Activated CD8-positive, alpha-beta memory T cell treated with anti-CD3 and anti-CD28 coated beads, Interleukin-2, amount 50 U/mL, for 4 hours (primary cell): ENCODE data around the gene CPNE6.
A peak's percentile ranks its signal among the peaks of the same experiment; 100 is the strongest.

Experiments
- DNase-seq: peaks from one replicate; pipeline ENCODE4 v3.0.0-alpha.2; 2020

Gene CPNE6

DNA sequence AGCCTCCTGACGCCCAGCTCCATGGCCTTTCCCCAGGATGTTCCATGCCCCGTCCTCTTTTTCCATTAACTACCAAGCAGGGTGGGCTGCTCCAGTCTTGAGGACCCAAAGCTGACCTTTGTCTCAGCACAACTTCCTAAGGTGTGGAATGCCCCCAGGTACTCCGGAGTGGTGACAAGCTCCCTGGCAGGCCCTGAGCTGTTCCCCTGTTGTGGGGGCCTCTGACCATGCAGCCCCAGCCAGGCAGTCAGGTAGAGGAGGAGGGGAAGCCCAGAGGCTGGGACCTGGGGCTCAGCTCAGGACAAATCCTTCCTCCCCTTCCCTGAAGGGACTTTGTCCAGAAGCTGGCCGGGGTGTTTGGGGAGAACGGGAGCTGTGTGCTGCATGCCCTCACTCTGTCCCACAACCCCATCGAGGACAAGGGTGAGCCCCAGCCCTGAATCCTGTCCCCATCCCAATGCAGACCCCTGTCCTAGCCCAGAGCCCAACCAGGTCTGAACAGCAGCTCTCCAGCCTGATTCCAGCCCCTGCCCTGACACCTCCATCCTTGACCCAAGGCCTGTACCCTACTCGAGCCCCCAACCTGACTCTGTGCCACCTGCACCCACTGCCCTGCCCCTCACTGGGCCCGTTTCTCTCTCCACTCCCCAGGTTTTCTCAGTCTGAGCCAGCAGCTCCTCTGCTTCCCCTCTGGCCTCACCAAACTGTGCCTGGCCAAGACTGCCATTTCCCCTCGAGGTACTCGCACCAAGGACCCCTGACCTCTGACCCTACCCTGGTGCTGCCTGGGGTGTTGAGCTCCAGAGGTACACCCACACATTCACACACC, 15.2 kb upstream of the CPNE6 start:
- DNase-seq: no peak

DNA sequence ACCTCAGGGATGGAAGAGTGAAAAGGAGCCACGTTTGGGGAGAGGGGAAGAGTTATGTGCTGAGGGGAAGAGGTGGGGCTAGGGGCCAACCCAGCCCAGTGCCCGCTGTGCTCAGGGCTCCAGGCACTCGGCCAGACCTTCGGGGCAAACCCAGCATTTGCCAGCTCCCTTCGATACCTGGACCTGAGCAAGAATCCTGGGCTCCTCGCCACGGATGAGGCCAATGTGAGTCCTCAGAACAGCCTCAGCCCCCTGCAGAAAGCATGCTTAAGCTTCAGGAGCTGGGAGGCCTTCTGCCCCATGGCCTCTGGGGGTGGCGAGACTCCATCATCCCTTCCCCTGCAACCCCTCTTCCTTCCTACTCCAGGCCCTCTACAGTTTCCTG, 14.6 kb upstream of the CPNE6 start:
- DNase-seq: no peak

DNA sequence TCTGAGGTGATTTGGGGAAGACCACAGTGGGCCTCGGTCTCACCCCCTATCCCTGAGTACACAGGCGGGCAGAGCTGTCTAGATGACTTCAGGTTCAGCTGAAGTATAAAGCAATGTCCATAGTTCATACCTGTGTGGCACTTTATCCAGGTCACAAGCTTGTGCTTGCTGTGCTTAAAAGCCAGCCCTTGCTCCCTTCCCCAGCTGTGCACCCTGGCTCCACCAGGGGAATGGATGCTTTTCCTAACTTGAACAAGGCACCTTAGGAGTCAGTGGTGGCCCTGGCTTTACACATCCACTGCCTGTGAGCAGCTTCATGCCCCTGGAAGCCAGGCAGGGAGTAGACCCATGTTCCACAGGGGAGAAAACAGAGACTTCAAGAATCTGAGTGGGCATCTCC, 14.1 kb upstream of the CPNE6 start:
- DNase-seq: no peak

DNA sequence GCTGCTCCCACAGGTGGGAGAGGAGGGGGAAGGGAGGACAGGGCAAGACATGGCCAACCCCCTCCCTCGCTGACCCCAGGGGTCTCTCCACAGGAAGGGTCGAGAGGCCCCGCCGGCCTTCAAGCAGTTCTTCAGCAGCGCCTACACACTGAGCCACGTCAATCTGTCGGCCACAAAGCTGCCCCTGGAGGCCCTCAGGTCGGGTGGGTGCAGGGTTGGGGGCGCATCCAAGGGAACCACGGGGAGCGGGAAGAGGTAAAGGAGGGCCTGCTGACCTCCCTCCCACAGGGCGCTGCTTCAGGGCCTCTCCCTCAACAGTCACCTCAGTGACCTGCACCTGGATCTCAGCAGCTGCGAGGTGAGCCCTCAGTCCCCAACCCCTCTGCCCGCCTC, 13.5 kb upstream of the CPNE6 start:
- no peak for DNase-seq

DNA sequence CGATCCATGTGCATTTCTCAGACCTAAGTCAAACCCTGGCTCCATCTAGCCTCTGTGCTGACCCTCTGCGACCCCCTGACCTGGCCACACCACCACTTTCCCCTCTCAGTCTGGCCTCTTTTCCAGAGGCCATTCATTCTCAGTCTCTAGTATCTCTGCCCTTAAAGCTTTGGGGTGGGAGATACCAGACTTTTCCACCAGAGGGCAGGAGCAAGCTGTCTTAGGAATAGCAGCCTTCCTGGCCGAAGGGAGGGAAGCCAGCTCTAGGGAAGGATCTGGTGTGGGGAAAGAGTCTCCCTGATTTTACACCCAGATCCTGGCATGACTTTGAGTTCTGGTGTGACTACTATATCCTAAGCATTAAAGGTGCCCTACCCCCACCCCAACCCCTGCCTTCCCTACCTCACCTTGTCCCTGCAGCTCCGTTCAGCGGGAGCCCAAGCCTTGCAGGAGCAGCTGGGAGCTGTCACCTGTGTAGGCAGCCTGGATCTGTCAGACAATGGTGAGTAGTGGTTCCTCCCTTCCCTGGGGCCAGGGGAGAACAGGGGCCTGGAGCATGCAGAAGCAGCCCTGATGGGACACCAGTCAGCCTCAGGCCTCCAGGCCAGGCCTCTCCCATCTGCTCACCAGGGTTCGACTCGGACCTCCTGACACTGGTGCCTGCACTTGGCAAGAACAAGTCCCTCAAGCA, 13.0 kb upstream of the CPNE6 start:
- peak; percentile 59 for DNase-seq

DNA sequence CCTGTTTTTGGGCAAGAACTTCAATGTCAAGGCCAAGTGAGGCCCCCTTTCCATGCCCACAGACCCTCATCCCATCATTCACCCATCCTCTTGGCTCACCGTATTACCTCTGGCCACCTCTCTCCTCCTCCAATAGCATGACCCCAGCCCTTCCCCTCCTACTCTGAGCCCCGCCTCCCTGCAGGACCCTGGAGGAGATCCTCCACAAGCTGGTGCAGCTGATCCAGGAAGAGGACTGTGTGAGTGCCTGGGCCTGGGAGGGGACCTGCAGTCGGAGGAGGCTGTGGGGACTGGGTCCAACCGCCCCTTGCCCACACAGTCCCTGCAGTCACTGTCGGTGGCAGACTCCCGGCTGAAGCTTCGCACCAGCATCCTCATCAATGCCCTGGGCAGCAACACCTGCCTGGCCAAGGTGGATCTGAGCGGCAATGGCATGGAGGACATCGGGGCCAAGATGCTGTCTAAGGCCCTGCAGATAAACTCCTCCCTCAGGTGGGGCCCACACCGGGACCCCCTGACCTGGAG, 12.3 kb upstream of the CPNE6 start:
- no peak for DNase-seq

DNA sequence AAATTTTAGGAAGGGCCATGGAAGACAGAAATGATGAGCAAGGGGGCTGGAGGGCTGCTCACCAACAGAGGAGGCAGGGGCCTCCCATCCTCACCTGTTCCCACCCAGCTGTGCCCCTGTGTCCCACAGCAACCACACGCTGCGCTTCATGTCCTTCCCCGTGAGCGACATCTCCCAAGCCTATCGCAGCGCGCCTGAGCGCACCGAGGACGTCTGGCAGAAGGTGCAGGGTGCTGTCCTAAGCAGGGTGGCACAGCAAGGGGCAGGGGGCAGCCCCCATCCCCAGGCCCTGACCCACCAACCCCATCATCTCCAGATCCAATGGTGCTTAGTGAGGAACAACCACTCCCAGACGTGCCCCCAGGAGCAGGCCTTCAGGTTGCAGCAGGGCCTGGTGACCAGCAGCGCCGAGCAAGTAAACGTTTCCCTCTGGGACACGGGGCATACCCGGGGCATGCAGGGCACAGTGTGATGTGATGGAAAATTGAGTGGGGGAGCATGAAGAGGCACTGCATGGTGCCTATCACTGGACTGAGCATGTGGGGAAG, 11.4 kb upstream of the CPNE6 start:
- DNase-seq: no peak

DNA sequence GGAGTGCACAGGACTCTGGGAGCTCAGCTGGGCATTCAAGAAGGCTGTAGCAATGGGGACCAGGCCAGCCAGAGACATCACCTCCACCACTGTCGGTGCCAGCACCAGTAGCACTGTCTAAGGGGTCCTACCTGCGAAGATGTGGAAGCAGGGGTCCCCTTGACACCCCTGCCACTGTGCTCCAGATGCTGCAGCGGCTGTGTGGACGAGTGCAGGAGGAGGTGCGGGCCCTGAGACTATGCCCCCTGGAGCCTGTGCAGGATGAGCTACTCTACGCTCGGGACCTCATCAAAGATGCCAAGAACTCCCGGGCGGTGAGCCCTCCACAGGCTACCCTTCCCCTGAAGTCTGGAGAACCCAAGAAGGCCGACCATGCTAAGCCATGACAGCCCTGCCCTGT, 10.9 kb upstream of the CPNE6 start:
- DNase-seq: no peak

DNA sequence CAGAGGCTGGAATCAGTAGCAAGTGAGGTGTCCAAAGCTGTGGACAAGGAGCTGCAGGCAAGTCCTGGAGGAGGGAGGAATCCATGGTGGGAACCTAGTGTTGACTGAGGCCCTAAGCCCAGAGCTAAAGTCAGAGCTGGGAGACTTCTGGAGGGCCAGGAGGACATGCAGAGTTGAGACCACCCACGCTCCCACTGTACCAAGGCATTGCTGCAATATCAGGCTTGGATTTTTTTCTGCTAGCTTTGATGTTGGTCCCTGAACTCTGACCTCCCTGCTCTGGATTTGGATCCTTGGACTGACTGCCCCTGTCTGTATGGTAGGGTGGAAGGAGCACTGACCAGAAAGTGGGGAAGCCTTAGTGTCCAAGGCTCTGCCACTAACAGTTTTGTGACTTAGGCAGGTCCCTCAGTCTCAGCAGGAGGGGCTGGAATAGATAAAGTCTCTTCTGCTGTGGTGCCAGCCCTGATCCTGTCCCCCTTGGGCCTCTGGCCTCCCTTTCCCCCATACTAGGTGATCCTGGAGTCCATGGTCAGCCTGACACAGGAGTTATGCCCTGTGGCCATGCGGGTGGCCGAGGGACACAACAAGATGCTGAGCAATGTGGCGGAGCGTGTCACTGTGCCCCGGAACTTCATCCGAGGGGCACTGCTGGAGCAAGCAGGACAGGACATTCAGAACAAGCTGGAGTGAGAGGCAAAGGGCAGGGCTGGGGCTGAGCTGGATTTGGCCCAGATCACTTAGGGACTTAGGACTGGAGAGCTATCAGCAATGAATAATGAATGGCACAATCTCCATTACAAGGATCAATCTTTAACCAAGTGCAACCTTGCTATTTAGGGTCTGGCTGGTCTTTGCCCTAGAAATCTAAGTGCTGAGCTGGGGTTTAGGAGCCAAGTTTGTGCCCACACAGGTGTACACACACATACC, 10.1 kb upstream of the CPNE6 start:
- DNase-seq: no peak

DNA sequence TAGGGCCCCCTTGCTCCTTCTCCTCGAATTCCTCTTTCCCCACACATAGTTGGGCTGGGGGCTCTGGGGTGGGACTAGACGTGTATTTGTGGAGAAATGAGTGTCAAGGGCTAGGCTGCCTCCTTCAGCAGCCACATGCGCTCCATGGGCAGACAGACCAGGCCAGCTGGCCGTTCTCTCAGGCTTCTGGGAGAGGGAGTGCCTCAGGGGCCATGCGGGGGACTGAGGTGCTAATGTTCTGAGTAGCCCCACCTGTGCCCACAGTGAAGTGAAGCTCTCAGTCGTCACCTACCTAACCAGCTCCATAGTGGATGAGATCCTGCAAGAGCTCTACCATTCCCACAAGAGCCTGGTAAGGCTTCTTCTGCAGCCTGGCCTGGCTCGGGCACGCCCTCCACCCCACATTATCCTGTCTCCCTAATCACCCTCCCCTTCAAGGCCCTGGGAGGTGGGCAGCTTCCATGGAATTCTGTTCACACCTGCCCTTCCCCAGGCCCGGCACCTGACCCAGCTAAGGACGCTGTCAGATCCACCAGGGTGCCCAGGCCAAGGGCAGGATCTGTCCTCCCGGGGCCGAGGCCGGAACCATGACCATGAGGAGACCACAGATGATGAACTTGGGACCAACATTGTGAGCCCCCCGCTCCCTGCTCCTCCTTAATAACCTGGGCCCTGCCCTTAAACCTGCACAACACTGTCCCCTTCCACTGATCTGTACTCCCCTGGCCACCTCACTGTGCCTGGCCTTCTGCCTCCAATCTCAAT, 9.0 kb upstream of the CPNE6 start:
- DNase-seq: no peak

DNA sequence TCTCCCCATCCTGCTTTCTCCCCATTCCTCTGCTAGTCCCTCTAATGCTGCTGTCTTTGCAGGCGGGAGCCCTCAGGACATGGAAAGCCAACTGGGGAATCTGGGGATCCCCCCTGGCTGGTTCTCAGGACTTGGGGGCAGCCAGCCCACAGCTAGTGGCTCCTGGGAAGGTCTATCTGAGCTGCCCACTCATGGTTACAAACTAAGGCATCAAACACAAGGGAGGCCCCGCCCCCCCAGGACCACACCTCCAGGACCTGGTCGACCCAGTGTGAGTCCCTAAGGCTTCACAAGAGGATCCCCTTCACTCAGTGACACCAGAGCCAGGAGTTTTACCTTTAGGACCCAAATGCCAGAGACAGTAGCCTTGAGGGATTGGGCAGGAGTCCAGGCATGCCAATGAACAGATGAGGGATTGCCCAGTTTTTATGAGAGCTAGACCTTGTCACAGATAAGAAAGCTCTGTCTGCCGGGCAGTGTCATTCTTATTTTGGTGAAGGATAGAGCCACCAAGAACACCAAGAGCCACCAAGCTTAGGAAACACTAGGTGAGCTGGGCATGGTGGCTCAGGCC, 8.0 kb upstream of the CPNE6 start:
- DNase-seq: no peak

DNA sequence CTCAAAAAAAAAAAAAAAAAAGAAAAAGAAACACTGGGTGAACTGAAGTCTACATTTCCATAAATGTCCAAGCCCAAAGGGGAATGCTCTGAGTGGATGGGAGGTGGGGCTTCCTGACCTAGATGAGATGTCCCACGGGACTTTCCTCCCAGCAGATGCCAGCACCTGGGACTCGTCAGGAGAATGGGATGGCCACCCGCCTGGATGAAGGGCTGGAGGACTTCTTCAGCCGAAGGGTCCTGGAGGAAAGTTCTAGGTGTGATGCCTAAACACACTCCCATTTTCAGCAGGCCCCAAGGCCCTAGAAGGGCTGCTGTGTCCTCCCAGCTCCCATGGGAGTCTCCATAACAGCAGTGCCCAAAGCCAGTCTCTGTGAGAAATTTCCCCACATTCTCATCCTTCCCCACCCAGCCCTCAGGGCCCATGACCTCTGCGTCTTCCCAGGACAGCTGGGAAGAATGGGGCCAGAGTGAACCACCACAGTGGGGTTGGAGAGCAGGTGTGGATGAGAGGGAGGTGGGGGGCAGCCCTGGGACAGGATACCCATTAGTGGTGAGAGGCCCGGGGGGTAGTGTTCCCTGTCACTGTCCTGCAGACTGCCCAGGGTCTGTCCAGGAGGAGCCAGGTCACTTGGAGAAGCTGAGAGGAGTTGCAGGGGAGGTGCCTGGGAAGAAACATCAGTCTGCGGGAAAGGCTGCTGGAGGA, 7.1 kb upstream of the CPNE6 start:
- no peak for DNase-seq

DNA sequence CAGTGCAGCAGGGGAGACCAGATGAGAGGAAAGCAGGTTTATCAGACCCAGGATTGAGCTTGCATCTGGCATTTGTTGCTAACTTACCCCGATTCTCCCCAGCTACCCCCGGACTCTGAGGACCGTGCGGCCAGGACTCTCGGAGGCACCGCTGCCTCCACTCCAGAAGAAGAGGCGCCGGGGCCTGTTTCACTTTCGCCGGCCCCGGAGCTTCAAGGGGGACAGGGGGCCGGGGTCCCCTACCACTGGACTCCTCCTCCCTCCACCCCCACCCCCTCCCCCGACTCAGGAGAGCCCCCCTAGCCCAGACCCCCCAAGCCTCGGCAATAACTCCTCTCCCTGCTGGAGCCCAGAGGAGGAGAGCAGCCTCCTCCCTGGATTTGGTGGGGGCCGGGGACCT, 6.5 kb upstream of the CPNE6 start:
- no peak for DNase-seq

DNA sequence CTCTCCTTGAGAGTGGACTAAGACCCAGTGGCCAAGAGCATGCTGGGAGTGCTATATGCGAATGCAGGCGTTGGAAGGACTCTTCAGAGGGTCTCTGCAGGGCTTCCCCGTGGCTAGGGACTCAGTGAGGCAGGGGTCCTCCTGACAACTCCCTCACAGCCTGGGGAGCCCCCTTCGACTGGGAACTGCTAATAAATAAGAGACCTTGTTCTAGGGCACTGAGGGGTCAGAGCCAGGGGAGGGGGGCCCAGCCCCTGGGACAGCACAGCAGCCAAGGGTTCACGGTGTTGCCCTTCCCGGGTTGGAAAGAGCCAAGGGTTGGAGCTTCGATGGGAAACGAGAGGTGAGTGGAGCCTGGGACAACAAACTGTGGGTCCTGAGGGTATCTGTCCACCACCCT, 6.0 kb upstream of the CPNE6 start:
- no peak for DNase-seq

DNA sequence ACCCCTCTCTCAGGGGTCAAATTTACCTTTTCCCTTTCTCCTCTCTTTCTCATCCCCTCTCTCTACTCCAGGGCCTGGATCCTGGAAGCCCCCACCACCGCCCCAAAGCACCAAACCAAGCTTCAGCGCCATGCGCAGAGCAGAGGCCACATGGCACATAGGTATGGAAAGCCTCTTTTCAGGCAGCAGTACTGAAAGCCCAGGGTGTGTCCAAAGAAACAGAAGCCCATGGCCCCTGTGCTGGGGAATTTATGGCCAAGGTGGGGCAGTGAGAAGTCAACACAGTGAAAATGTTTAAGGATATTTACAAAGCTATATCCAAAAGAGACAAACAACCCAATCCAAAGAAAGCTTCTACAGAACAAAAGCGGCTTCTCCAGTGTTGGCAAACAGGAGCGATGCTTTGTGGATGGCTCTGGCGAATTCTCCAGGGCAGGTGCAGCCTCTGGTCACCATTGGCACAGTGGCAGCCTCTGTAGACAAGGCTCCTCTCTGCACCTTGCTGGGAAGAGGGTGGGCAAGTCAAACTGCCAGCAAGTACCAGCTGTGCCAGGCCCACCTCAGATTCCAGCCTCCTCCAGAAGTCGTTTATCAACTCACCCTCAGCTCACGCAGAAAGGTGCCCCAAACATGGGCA, 4.7 kb upstream of the CPNE6 start:
- DNase-seq: no peak

DNA sequence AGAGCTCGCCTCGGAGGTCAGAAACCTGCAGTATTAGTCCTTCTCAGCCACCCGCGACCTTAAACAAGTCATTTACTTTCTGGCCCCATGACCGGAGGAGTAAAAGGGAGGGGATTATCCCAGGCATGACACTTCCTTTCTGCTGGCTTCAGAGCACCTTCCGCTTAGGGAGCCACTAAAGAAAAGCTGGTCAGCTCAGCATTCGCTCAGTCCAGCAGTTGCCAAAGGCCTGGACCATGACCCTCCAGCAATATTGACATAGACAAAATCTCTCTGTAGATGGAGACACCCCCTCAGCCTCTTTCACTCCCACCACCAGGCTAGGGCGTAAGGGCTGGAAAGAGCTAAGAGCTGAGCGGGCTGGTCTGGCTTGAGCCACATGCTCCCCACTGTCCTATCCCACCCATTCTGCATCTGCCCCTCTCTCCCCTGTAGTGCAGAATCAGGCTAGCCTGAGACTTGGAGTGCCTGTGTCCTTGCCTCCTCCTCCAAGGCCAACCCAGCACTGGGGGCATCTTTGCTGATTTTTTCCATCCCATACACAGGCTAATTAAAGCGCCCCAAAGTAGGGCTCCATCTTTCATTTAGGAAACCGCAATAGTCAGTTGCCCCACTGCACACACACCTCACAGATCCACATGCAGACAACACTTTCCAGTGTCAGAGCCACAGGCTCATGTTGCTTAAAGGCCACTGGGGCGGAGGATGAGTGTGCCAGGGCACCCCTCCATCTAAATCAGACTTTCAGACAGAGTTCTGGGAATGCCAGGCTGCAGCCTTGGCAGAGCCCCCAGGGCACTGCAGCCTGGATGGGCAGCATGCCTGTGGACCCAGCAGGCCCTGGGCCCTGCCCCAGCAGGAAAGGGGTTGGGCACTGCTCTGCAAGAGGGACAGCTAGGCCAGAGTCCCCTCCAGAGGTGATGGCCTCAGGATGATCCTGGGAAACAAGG, 4.0 kb upstream of the CPNE6 start:
- DNase-seq: no peak

DNA sequence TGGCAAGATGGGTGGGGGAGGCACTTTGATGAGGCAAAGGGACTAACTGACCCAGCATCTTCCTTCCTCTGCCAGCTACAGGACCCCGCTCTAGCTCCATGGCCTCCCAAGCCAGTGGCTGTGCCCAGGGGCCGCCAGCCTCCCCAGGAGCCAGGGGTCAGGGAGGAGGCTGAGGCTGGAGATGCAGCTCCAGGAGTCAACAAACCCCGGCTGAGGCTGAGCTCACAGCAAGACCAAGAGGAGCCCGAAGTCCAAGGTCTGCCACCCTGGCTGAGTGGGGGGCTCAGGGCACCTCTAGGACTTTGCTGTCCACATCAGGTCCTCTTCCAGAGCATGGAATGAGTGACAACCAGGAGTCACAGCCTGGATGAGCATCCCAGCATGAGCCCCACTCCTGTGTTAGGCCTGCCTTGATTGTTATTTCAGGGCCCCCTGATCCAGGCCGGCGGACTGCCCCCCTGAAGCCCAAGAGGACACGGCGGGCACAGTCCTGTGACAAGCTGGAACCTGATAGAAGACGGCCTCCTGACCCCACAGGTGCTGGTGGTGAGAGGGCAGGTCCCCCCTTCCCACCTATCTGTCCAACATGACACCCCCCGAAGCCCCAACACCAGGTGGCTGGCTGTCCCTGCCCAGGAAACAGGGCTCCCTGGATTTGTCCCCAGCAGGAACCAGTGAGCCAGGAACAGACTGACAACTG, 2.5 kb upstream of the CPNE6 start:
- peak; percentile 5 for DNase-seq

DNA sequence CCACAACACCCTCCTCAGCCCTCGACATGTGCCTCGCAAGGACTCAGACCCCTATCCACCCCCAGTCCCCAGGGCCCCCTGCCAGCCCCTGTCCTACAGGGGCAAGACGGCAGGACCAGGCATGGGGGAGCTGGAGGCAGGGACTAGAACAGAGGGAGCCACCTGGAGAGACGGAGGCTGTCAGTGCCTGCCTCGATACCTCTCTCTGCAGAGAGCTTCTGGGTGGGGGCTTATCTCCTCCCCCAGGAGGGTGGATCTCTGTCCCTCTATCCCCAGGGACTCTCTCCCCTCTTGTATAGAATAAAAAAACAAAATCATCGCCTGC, 2.0 kb upstream of the CPNE6 start:
- peak; percentile 5 for DNase-seq
